ENCODE measurements around the gene ZNF789.

The ZNF789 gene

GRCh38 chr7:99525713-99526440, 53.2 kb downstream of the ZNF789 start:
- DNase-seq (ENCODE audit: extremely low read depth, low read depth) = no peak
- peak; percentile 41 for TF ChIP-seq CTCF (IDR thresholded peaks at IDR 0.05; ENCODE audit: low read depth, low read length, missing control alignments)
- H3K4me3 ChIP-seq (replicated peaks; ENCODE audit: low read depth, low read length) = no peak overlapping the region

- DNase-seq (ENCODE audit: extremely low read depth, low read depth) = no peak
- H3K4me3 ChIP-seq (replicated peaks; ENCODE audit: low read depth, low read length) = no peak overlapping the region
- TF ChIP-seq CTCF (IDR thresholded peaks at IDR 0.05; ENCODE audit: low read depth, low read length, missing control alignments) = no peak
Measured at GRCh38 chr7:99531354-99531765, 58.7 kb downstream of the ZNF789 start.

GRCh38 chr7:99535667-99536066, 63.0 kb downstream of the ZNF789 start:
- no peak for TF ChIP-seq CTCF (IDR thresholded peaks at IDR 0.05; ENCODE audit: low read depth, low read length, missing control alignments)
- DNase-seq (ENCODE audit: extremely low read depth, low read depth) = no peak
- no peak overlapping the region for H3K4me3 ChIP-seq (replicated peaks; ENCODE audit: low read depth, low read length)

All from HFF-Myc (cell line).